HG03558 (cell line): ENCODE data around the gene TMEM184A.

Source experiments
- ATAC-seq: cut with Tn5 transposase; IDR thresholded peaks from one replicate; pipeline ENCODE4 v1.9.1; 2021; ENCODE audit warnings: moderate number of reproducible peaks; ENCODE audit not compliant: unreplicated experiment; ENCODE audit errors: extremely low read depth

The TMEM184A gene

DNA sequence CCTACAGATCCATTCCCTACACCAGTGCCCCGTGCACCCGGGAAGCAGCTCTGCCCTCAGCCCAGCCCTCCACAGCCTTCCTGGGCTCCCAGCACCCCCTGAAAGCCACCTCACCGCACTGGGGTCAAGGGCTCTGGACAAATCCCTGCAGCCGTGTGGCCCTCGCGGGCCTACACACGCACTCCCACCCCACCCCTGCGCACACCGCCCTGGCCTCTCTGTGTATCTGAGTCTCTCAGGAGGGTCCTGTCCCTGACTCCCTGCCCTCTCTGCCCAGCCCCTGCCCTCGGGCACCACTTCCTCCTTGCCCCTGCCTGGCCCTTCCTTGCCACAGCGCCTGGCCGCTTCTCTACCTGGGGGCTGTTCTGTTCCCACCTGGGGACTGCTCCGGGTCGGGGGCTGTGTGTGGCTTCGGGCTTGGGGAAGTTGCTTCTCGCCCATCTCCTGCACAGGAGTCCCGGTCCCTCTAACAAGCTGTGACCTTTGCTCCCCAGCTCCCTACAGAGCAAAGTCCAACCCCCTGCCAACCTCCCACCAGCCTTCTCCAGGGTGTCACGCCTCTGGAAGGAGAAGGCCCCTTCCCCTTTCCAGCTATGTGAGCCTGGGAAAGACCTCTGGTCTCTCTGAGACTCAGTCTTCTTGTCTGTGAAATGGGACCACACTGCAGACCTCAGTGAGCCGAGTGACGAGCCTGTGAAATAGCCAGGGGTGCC lies 1.5 kb downstream of the TMEM184A start:
- no peak for ATAC-seq

DNA sequence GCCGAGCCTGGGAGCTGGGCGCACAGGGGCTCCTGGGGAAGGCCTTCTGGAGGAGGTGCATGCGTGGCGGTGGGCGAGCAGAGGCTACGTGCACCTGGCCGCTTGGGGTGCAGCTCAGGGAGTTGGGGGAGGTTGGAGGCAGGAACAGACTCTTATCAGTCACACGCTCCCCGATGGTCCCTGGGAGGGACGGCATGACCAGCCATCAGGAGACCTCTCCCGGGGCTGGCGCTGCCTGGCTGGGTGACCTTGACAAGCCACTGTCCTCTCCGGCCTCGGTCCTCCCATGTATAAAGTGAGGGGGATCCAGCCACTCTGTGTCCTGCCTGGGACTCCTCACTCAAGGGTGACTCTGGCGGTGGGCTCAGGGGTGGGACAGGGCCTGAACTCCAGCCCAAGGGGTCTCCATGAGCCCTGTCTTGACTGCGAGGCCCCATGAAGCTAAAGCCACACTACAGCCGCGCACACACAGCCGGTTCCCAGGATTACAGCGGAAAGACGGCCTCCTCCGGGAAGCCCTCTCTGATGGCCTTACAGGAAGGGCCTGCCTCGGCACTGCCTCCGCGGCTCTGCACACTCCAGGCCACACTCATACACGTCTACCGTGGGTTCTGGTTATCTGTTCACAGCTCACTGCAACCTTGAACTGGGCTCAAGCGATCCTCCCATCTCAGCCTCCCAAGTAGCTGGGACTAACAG lies 2.3 kb downstream of the TMEM184A start:
- ATAC-seq: no peak

DNA sequence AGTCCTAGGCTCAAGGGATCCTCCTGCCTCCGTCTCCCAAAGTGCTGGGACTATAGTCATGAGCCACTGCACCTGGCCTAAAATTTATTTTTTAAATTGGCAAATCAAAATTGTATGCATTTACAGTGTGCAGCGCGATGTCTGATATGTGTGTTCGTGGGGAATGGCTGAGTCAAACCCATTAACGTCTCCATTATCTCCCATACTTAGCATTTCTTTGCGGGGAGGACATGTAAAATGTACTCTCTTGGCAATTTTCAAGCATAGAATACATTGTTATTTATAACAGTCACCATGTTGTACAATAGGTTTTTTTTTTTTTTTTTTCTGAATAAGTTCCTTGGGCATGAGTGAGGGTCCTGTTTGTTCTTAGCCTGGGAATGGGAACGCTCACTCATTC lies 3.8 kb downstream of the TMEM184A start:
- no peak for ATAC-seq

DNA sequence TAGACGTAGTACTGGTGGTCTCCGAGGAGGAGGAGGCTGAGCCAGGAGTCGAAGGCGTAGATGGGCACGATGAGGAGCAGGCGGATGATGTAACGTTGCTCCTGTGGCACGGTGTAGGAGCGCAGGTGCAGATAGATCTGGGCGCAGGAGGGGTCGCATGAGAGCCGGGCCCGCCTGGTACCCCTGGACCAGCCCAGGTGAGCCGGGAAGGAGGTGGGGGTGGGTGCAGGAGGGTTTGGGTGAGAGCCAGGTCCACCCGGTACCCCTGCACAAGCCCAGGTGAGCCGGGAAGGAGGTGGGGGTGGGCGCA lies 5.2 kb downstream of the TMEM184A start:
- ATAC-seq: no peak

DNA sequence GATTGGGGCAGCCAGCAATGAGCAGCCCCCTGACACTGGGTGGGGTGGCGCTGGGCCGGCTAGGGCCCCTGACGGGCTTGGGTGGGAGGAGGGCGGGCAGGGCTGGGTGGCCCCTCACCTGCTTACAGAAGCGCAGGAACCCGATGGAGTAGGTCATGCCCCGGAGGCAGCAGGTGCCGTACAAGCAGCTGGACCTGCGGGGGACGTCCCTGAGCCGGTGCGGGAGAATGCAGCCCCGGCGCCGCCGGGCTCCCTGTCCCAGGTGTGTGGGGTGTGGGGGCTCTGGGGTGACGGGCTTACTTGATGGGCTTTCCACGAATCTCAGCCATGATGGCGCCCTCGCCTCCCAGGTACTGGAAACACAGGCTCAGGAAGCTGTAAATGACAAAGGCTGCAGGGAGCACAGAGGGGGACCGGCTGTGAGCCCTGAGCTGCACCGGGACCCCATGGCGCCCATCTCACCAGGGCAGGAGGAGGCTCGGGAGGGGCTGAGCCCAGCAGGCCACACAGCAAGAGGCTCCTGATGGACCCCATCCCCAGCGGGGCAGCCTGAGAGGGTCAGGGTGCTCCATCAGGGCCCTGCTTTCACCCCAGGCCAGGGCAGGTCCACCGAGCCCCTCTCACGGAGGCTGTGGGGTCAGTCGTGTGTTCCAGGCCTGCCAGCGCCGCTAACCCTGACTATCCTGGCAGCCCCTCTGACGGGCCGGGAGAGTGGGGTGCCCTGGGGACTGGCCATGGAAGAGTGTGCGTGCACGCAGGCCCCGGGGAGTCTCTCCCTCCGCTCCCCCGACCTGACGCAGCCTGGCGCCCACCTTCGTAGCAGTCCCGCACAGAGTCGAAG lies 5.8 kb downstream of the TMEM184A start:
- ATAC-seq: no peak

DNA sequence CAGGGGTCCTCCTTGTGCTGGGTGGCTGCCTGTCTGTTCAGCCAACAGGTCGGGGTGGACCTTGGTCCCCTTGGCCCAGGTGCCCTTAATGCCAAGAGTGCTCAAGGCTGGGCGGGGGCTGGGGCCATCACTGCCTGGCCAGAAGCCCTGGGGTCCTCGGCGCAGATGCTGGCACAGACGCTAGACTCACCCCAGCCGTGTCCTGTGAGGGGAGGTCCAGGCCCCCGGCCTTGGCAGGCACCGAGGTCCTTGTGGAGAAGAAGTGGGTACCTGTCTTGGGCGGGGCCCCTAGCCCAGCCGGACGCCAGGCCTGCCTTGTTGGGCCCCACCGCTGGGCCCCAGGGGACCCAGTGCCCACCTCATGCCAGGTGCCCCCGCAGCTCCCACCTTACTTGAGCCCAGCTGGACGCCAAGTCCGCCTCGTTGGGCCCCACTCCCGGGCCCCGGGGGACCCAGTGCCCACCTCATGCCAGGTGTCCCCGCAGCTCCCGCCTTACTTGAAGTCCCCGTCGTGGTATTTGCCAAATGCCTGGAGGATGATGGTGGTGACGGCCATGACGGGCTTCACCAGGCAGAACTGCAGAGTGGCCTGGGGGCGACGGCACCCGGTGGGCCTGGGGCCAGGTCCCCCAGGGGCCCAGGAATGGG lies 6.5 kb downstream of the TMEM184A start:
- ATAC-seq: no peak

DNA sequence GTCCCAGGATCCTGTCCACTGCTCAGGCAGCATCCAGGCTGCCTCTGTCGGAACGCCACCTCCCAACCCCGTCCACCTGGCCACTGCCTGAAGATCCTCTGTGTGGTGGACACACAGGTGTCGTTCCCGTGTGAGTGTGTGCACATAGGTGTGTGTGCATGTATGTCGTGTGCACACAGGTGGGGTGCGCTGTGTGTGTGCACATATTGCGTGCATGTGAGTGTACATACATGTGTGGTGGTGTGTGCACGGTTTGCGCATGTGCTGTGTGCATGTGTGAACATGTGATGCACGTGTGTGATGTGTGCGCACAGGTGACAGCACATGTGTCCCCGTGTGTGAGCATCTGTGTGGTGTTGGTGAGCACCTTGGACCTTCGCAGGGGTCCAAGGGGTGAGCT lies 7.1 kb downstream of the TMEM184A start:
- ATAC-seq: no peak

DNA sequence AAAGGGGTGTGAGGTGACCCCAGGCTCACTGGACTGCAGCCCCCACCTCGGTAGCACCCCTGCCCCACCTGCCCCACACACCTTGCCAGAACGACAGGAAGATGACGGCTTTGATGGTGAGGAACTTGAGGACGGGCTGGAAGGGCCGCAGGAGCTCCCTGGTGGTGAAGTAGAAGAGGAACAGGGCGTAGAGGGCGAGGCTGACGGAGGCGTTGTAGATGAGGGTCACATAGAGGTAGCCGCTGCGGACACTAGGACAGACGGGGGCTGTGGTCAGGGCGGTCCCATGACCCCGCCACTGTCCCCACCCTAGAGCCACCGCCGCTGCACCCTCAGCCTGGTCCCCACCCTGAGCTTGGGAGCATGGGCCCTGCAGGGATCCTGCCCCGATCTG lies 7.6 kb downstream of the TMEM184A start:
- ATAC-seq: no peak

DNA sequence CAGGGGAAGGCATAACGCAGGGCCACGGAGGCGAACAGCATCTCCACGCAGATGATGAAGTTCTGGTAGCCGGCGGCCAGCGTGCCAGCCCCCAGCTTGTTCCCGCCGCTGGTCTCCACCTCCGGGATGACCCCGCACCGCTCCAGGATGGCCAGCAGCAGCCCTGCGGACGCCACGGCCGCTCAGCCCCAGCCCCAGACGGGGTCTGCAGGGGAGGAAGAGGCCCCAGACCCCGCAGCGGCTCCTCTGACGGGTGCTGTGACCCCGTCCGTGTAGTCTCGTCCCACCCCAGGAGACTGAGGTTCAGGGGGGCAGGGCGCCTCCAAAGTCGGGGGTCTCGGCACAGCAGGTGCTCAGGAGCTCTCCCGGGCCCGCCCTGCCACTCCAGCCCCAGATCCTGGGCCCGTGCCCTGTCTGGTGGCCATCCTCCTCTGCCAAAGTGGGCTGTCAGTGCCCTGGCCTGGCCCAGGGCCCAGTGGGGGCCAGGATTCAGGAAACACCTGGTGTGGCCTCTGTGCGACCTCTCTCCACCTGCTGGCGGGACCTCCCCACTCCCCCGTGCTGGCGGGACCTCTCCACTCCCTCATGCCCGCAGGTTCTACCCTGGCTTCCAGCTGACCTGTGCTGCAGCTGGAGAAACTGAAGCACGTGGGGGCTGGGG lies 8.1 kb downstream of the TMEM184A start:
- ATAC-seq: no peak

DNA sequence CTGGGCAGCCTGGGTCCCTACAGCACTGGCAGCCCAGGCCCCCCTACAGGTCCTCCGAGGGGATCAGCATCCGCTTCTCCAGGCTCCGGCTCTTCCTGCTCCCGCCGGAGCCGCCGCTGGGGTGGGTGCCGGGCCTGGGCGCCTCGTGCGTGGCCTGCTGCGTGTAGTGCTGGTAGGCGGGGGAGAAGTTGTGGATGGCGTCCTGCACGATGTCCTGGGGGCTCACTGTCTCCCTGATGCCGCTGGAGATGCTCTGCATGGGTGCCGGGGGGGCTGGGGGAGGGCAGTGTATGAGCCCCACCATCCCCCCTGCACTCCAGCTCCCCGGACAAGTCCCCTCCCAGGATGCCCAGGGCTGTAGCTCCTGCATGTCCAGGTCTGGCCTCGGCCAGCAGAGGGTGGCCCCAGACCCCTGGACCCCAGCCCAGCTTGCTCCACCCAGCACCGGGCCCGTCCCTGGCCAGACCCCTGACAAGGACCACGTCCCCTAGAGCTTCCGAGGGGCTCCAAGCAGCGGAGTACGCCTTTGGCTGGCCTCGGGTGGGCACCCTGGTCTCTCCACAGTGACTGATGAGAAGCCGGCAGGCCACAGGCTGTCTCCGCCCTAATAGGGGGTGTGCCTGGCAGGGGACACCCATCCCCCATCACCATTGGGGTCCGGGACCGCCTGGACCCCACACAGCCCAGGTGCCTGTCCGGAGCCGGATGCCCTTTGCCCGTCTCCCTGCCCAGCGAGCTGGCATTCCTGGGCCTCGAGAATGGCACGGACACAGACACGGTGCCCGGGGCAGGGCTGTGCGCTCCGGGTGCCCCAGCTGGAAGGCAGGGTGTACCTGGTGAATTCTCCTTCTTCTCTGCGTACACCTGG lies 8.9 kb downstream of the TMEM184A start:
- ATAC-seq: no peak

DNA sequence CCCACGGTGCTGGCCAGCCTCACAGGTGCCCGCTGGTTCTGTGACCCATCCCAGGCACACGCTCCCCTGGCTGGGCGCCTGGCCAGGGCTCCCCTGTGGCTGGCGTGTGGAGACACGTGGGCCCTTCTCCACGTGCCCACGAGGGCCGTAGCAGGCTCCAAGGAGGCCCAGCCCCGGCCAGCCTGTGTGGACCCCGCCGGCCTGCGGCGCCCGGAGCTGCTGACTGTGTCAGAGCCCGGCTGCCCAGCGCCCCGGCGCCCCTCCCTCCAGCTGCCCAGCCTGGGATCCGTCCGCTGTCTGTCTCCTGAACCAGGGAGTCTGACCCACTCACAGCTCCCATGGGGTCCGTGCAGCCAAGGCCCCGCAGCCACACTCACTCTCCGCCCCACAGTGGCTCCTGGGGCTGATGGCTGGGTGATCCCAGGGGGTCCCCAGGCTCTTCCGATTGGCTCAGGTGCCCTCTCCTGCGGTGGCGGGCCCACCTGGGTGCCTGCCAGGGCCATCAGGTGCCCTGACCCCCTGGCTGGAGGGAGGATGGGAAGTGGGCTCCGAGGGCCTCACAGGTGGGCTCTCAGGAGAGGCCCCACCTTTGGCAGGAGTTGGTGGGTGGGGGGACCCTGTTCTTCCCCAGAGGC lies 9.6 kb downstream of the TMEM184A start:
- no peak for ATAC-seq

DNA sequence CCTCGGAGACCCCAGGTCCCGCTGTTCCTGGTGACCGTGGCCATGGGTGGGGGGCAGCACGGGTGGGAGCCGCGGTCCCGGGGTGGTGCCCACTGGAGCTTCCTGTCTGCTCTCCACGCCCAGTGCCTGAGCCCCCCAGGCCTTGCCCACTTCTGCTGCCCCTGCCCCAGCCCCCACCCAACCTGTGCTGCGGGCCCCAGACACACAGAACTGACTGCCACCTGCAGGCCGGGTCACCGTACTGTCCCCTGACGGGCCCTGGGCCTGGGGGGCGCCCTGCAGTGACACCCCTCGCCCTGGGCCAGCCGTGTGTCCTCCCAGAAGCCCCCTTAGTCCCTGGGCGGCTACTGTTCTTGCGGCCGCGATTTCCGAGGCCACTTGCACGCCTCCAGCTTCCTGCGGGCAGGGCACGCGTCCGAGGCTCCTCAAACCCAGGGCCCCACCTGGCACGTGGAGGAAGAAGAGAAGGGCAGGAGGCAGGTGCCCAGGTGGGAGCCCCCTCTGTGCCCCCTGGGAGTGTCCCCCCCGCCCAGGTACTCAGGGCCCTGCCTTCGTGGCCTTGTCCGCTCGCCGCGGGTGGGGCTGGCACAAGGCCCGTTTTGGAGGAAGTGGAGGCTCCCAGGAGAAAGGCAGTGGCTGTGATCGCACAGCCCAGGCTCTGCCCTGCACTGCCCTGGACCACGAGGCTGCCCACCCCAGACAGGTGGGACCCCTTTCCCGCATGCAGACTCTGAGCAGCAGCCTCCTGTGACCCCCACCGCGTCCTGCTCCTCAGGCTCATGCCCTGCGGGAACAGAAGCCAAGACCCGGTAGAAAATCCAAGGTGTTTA lies 10.4 kb downstream of the TMEM184A start:
- no peak for ATAC-seq

DNA sequence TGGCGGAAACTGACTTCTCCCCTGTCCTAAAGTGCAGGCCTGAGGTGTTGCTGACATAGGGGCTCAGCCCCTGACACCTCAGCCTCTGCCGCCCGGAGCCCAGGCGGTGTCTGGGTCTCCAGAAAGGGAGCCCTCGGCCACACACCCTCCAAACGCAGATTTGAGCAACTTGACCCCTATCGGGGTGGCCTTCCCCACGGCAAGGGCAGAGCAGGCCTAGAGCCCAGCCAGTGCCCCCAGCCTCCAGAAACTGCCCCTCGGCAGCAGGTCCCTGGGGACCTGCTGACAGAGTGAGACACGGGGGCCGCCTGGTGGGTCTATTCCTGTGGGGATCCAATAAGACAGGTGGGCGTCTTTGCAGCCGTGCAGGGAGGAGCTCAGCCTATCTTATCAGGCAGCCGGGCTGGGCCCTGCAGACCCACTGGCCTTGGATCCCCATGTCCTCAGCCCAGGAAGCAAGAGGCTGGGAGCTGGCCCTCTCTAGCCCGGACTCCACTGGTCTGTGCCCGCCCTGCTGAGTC lies 11.0 kb downstream of the TMEM184A start:
- no peak for ATAC-seq

DNA sequence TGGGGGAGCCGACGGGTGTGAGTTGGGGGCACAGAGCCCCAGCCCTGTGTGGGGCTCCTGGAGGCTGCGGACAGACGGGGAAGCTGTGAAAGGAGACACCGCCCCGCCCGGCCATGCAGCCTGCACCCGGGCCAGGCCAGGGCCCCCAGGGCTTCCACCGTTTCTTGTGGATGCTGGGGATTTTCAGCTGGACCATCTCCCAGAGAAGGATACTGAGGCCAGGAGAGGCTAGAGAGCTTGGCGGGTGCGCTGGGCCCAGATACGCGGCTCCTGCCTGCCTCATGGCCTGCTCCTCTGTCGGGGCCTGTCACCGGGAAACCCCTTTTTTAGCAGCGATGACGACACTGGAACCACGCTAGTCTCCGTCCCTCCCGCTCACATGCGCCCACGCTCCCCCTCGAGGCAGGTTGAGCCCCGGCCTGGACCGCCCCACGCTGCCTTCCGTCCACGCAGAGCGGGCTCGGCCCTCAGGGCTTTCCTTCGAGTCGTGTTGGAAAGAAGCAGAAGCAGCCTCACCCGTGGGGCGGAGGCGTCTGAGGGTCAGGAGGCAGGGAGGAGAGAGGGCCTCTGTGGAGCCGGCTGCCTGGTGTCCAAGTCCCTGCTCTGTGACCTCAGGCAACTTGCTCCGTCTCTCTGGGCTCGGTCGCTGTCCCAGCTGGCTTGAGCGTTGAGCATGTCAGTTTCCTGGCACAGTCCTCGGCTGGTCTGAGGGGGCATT lies 11.7 kb downstream of the TMEM184A start:
- no peak for ATAC-seq

DNA sequence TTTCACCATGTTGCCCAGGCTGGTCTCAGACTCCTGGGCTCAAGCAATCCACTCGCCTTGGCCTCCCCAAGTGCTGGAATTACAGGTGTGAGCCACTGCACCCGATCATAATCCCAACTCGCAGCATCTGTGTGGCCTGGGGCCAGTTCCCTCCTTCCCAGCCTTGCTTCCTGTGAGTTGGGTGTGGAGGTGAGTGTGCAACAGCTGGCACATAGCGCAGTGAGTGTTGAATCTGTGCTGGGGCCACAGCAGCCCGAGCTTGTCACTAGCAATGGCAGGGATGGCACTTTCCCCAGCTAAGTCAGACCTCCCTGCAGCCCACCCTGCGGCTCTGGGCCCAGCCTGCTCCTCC lies 12.2 kb downstream of the TMEM184A start:
- no peak for ATAC-seq

DNA sequence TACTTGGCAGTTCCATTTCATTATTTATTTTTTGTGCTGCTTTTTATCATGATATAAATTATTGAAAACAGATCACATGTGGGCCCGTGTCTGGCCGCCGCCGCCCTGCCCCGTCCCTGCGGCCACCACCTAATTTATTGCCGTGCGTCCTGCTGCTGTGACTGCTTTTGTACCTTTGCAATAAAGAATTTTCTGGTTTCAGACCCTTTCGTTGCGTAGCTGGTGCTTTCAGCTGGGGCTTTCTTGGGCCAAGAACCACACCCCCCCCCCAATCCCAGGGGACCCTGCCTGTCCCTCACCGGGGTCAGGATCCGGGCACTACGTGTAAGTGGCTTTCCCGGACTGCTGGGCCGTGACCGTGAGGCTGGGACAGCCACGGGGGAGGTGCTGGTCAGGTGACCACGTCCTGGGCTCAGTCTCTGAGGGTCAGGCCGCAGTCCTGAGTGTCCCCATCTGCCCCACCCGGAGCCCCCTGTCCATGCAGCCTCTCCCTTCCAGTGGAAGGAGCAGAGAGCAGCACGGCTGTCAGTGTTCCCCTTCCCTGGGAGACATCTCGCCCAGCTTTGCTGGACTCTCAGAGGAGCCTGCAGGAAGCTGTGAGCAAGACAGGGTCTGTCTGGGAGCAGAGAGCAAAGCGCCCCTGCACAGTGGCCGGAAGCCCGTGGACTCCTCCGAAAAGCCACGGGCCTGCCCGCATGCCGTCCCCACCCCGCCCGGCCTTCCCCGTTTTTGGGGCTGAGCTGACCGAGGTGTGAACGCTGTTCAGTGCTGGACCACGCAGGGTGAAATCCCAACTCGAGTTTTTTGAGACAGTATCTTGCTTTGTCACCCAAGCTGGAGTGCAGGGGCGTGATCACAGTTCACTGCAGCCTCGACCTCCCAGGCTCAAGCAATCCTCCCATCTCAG lies 12.9 kb downstream of the TMEM184A start:
- no peak for ATAC-seq
